Measurements from ENCODE around the gene LRPAP1. TPM values are rescaled to one million over a fixed set of nuclear protein-coding genes. Genes with fewer than 3 reads are reported as not detected.

Gene LRPAP1
- total RNA-seq, 1 donor from 2014 or later = 153 TPM

DNA sequence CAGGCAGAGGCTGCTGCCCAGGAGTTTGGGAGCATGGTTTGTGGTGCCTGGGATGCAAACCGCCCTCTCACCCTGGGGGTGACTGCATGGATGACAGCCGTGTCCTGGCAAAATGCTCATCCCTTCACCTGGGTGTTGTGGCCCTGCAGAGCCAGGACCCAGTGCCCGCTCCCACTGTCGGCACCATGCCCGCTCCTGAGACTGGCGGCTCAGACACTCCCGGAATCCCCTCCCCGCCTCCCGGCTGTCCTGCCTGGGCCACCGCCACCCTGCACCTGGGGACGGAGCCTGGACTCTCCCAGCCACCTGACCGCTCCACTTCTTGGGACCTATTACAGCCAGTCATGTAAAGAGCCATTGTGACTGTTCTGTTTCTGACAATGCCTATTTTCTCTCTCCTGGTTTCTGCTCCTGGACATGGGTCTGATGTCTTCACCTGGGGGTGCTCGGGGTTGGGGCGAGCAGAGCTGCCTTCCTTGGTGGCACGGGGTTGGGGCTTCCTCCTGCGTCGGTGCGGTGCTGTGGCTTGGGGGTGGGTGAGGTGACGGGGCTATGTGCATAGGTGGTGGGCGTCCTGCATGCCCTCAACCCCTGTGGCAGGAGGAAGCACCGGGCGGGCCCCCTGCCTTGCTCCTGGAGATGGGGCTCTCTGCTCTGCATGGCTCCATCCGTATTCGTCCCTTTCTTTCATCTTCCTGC lies 30.9 kb downstream of the LRPAP1 start:
- Mint-ChIP-seq H3K27ac (ENCODE audit: unreplicated experiment) (no peak overlapping the region), H3K36me3 (ENCODE audit: unreplicated experiment) (peaks cover 2% of the 10 kb centered on the region), H3K9me3 (ENCODE audit: unreplicated experiment) (no peaks in the 10 kb centered on the region), H3K4me3 (ENCODE audit: unreplicated experiment) (no peak overlapping the region), H3K4me1 (ENCODE audit: unreplicated experiment) (no peaks in the 10 kb centered on the region), H3K27me3 (ENCODE audit: unreplicated experiment) (no peaks in the 10 kb centered on the region)
- no peak for DNase-seq (ENCODE audit: extremely low spot score, unreplicated experiment)
- TF ChIP-seq CTCF (IDR thresholded peaks at IDR 0.05) = no peak

DNA sequence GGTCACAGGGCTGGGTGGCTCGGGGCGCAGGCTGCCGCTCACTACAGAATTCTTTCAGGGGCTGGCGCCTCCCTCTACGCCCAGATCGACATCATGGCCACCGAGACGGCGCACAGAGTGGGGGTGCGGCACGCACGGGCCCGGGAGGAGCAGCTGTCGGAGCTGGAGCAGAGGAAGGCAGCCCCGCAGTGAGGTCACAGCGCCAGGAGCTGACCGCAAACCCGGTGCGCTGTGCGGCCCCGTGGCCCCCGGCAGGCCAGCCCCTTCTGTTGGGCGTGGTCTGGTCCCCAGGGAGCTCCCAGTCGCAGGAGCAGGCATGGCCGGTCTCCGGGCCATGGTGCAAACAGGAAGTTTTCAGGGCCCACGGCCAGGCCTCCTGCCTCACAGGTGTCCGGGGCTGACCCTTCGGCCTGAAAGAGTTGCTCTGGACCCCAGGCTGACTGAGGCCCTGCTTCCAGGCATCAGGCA lies 31.6 kb downstream of the LRPAP1 start:
- no peaks in the 10 kb centered on the region for H3K4me1 Mint-ChIP-seq (ENCODE audit: unreplicated experiment)
- no peak overlapping the region for H3K4me3 Mint-ChIP-seq (ENCODE audit: unreplicated experiment)
- peaks cover 2% of the 10 kb centered on the region for H3K36me3 Mint-ChIP-seq (ENCODE audit: unreplicated experiment)
- no peak overlapping the region for H3K27ac Mint-ChIP-seq (ENCODE audit: unreplicated experiment)
- H3K27me3 Mint-ChIP-seq (ENCODE audit: unreplicated experiment) = no peaks in the 10 kb centered on the region
- DNase-seq (ENCODE audit: extremely low spot score, unreplicated experiment) = no peak
- H3K9me3 Mint-ChIP-seq (ENCODE audit: unreplicated experiment) = no peaks in the 10 kb centered on the region
- TF ChIP-seq CTCF (IDR thresholded peaks at IDR 0.05) = no peak

- Mint-ChIP-seq H3K9me3 (ENCODE audit: unreplicated experiment) (no peaks in the 10 kb centered on the region), H3K36me3 (ENCODE audit: unreplicated experiment) (peaks cover 2% of the 10 kb centered on the region), H3K27ac (ENCODE audit: unreplicated experiment) (no peak overlapping the region), H3K4me3 (ENCODE audit: unreplicated experiment) (no peak overlapping the region), H3K4me1 (ENCODE audit: unreplicated experiment) (no peaks in the 10 kb centered on the region), H3K27me3 (ENCODE audit: unreplicated experiment) (no peaks in the 10 kb centered on the region)
- TF ChIP-seq CTCF (IDR thresholded peaks at IDR 0.05) = no peak
- DNase-seq (ENCODE audit: extremely low spot score, unreplicated experiment) = no peak
These were observed 32.1 kb downstream of the LRPAP1 start for GRCh38 chr4:3500111-3500510.

DNA sequence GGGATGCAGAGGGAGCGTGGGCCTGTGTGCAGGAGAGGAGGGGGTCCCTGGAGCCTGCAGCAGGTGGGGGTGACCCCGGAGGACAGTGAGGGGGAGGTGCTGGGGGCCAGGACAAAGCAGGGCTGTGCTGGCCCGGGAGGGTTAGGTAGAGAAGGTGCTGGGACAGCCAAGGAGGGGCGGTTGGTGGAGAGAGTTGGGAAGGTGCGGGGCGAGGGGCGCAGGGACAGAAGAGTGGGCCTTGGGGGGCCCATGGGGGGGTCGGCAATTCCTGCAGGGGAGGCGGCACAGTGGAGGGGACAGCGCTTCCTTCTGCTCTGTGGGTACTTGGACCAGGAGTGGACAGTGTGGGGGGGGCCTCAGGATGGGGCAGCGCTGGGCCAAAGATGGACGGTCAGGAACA lies 32.5 kb downstream of the LRPAP1 start:
- Mint-ChIP-seq H3K9me3 (ENCODE audit: unreplicated experiment) (no peaks in the 10 kb centered on the region), H3K4me3 (ENCODE audit: unreplicated experiment) (no peak overlapping the region), H3K4me1 (ENCODE audit: unreplicated experiment) (no peaks in the 10 kb centered on the region), H3K36me3 (ENCODE audit: unreplicated experiment) (peaks cover 2% of the 10 kb centered on the region), H3K27ac (ENCODE audit: unreplicated experiment) (no peak overlapping the region), H3K27me3 (ENCODE audit: unreplicated experiment) (no peaks in the 10 kb centered on the region)
- TF ChIP-seq CTCF (IDR thresholded peaks at IDR 0.05) = no peak
- DNase-seq (ENCODE audit: extremely low spot score, unreplicated experiment) = no peak

DNA sequence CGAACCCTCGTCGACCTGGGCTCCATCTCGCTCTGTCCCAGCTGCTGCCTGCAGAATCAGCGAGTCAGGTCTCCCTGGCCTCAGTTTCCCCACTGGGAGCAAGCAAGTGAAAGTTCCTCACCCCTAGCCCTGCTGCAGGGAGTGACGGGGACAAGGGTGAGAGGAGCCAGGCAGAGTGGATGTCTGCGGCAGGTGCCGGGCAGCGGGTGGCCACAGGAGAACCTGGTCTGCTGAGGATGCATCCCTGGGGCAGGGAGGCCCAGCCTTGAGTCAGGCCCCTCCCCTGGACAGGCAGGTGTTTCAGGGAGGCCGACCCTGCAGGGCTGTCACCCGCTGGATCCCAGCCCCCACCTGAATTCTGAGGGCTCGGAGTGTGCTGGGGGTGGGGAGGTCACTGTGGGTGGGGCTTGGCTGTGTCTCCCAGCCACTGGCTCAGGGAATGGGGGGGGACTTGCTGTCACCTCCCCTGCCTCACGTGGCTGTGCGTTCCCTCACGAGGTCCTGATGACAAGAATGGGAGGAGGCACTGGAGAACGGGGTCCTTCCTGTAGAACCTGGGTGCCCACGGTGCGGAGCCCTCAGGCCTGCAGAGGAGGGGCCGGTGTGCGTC lies 33.2 kb downstream of the LRPAP1 start:
- no peak for TF ChIP-seq CTCF (IDR thresholded peaks at IDR 0.05)

More for the DNA sequence above, 33.2 kb downstream of the LRPAP1 start:
- no peak for DNase-seq (ENCODE audit: extremely low spot score, unreplicated experiment)
- Mint-ChIP-seq H3K27me3 (ENCODE audit: unreplicated experiment) (no peaks in the 10 kb centered on the region), H3K36me3 (ENCODE audit: unreplicated experiment) (peaks cover 2% of the 10 kb centered on the region), H3K27ac (ENCODE audit: unreplicated experiment) (no peak overlapping the region), H3K4me1 (ENCODE audit: unreplicated experiment) (no peaks in the 10 kb centered on the region), H3K4me3 (ENCODE audit: unreplicated experiment) (no peak overlapping the region), H3K9me3 (ENCODE audit: unreplicated experiment) (no peaks in the 10 kb centered on the region)

Data from osteocyte (in vitro differentiated cells).